Measurements from ENCODE around the gene GNRHR.

GNRHR gene

GRCh38 chr4:67700116-67700737 lies 54.0 kb downstream of the GNRHR start:
- no peak for DNase-seq (ENCODE audit: low read depth)

DNA sequence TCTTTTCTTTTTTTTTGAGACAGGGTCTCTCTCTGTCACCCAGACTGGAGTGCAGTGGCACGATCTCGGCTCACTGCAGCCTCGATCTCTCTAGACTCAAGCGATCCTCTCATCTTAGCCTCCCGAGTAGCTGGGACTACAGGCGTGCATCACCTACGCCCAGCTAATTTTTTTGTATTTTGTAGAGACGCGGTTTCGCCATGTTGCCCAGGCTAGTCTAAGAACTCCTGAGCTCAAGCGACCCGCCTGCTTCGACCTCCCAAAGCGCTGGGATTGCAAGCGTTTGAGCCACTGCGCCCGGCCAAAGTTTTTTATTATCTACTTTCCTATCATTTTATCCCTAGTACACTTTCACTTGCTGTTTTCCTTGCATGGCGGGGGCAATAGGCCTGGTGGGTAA lies 54.6 kb downstream of the GNRHR start:
- no peak for DNase-seq (ENCODE audit: low read depth)

GRCh38 chr4:67697860-67698687 lies 56.1 kb downstream of the GNRHR start:
- no peak for DNase-seq (ENCODE audit: low read depth)

DNA sequence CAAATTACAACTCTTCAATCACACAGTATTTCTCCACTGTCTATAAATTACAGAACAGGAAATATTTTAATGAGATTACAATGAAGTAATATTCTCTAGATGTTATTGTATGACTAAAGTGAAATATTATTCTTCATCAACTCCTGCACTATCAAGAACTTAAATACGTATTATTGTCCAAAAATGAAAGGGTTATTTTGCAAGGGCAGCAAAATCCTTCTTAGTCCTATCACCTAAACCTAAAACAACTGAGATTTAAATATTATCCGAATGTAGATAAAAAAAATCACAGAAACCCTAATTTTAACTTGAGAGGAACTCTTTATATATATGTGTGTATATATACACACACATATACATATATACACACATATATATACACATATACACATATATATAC lies 58.1 kb downstream of the GNRHR start:
- DNase-seq (ENCODE audit: low read depth) = no peak

GRCh38 chr4:67694662-67695061 lies 59.5 kb downstream of the GNRHR start:
- no peak for DNase-seq (ENCODE audit: low read depth)

GRCh38 chr4:67691328-67691727 lies 62.9 kb downstream of the GNRHR start:
- no peak for DNase-seq (ENCODE audit: low read depth)

Measured in activated T-helper 1 cell treated with Interleukin-2 at 50 U/mL for 16 hours (primary cell).